OCI-LY3 (cell line): Measurements from ENCODE around the gene GSTO2.

Experiments used
- H2AFZ ChIP-seq: fragments of 200-600, 300-600 bp; shearing (Covaris generic); 2 replicates; pipeline ENCODE4 v1.6.0; 2014; ENCODE audit warnings: antibody characterized with exemption, low read depth, low read length
- H3K27ac ChIP-seq: fragments of 200-600, 300-600 bp; sonication (generic); 2 replicates; pipeline ENCODE4 v1.5.1; 2014; ENCODE audit warnings: mild to moderate bottlenecking, low read length, moderate library complexity, mixed read lengths
- H3K27me3 ChIP-seq: fragments of 200-600, 300-600 bp; sonication (generic); 2 replicates; pipeline ENCODE4 v1.6.1; 2014; ENCODE audit warnings: low read depth, low read length, mixed read lengths
- H3K36me3 ChIP-seq: fragments of 200-600, 300-600 bp; sonication (generic); replicated peaks from 2 replicates; pipeline ENCODE3; 2014; ENCODE audit warnings: low read depth, low read length, mixed read lengths
- H3K4me1 ChIP-seq: fragments of 300-600, 200-600 bp; sonication (generic); 2 replicates; pipeline ENCODE4 v1.6.1; 2014; ENCODE audit warnings: low read length, mixed read lengths
- H3K4me2 ChIP-seq: fragments of 200-600, 300-600 bp; sonication (generic); 2 replicates; pipeline ENCODE4 v1.6.1; 2014; ENCODE audit warnings: low read length, mixed read lengths
- H3K4me3 ChIP-seq: fragments of 300-600, 200-600 bp; sonication (generic); 2 replicates; pipeline ENCODE4 v1.5.1; 2014; ENCODE audit warnings: antibody characterized with exemption, mild to moderate bottlenecking, low read length, moderate library complexity
- H3K79me2 ChIP-seq: fragments of 300-600, 200-600 bp; shearing (Covaris generic); 2 replicates; pipeline ENCODE4 v1.6.1; 2014; ENCODE audit warnings: mild to moderate bottlenecking, low read length, mixed read lengths
- H3K9ac ChIP-seq: fragments of 300-600, 200-600 bp; shearing (Covaris generic); 2 replicates; pipeline ENCODE4 v1.6.0; 2014; ENCODE audit warnings: mild to moderate bottlenecking, low read length, moderate library complexity
- H3K9me3 ChIP-seq: fragments of 200-600, 300-600 bp; shearing (Covaris generic); 2 replicates; pipeline ENCODE4 v1.6.1; 2014; ENCODE audit warnings: low read length, mixed read lengths; ENCODE audit not compliant: insufficient read depth
- H4K20me1 ChIP-seq: fragments of 200-600, 300-600 bp; sonication (generic); 2 replicates; pipeline ENCODE4 v1.6.1; 2016; ENCODE audit warnings: low read length, mixed read lengths; ENCODE audit not compliant: insufficient read depth
- EZH2phosphoT487 ChIP-seq: fragments of 200-600 bp; shearing (Covaris generic); IDR thresholded peaks from 2 replicates; pipeline ENCODE4 v1.6.1; 2018; ENCODE audit warnings: antibody characterized with exemption, mixed run types, low read depth
- TF ChIP-seq, protein P1 (sequence below): fragments of 200-600, 300-600 bp; sonication (generic); IDR thresholded peaks from 2 replicates; pipeline ENCODE4 v1.5.1; 2014; ENCODE audit warnings: antibody characterized with exemption, low read length, low read depth

Gene GSTO2

DNA sequence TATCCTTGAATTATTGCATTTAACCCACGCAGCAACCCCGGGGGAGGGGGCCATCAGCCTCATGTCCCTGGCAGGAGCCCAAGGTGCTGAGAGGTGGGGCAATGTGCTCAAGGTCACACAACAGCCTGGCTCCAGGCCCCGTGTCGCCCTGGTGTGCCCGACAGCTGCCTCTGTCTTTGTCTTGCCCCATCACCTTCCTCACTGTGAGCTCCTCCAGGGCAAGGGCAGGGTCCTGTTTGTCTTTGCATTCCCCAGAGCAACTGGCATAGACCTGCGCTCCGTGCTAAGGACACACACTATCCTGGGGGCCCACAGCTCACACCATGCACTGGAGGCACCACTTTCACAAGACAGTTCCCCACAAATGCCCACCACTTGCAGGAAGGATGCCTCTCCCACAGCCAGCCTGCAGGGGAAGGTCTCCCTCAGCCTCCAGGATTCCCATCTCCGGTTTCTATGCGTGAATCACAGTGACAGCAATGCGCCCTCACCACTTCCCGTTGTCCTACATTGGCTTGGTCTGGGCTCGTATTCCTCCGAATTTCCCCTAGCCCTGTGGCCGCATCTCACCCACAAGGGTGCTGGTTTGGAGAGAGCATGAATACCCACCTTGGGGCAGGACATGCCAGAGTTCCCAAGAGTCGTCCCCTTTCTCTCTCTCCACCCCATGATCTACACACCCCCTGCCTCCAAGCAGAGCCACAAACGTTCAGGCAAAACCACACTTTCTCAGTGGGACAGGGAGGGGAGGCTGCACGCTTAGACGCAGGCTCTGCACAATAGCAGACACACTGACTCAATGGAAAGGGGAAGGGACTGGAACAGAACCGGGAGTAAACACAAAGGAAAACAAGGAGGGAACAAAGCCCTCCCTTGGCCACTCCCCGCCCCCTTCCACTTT is 59.0 kb downstream of the GSTO2 start:
- Histone ChIP-seq H3K36me3 (no peaks in the 10 kb centered on the region), H3K27ac (no peak overlapping the region), H3K4me2 (no peak overlapping the region), H3K9me3 (no peaks in the 10 kb centered on the region), H3K4me3 (no peak overlapping the region), H3K9ac (no peak overlapping the region), H3K27me3 (no peaks in the 10 kb centered on the region), H4K20me1 (peaks cover 86% of the 10 kb centered on the region), H3K4me1 (peaks cover 1% of the 10 kb centered on the region), H3K79me2 (peaks cover 77% of the 10 kb centered on the region), H2AFZ (no peak overlapping the region)
- TF ChIP-seq EZH2phosphoT487, result no peak
- TF ChIP-seq, protein P1, sequence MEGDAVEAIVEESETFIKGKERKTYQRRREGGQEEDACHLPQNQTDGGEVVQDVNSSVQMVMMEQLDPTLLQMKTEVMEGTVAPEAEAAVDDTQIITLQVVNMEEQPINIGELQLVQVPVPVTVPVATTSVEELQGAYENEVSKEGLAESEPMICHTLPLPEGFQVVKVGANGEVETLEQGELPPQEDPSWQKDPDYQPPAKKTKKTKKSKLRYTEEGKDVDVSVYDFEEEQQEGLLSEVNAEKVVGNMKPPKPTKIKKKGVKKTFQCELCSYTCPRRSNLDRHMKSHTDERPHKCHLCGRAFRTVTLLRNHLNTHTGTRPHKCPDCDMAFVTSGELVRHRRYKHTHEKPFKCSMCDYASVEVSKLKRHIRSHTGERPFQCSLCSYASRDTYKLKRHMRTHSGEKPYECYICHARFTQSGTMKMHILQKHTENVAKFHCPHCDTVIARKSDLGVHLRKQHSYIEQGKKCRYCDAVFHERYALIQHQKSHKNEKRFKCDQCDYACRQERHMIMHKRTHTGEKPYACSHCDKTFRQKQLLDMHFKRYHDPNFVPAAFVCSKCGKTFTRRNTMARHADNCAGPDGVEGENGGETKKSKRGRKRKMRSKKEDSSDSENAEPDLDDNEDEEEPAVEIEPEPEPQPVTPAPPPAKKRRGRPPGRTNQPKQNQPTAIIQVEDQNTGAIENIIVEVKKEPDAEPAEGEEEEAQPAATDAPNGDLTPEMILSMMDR, result no peak

DNA sequence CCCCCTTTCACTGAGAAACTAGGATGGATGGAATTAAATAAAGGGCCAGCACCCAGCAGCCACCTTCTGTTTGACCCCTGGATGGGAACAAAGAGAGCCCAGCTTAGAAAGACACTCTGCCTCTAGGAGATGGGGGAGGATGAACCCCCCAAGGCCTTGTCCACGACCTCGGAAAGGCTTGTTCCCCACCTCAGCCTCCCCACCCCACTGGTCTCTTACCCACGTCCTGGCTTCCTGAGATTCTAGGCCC is 59.6 kb downstream of the GSTO2 start:
- Histone ChIP-seq H3K79me2 (peaks cover 82% of the 10 kb centered on the region), H3K27me3 (no peaks in the 10 kb centered on the region), H3K9ac (no peak overlapping the region), H3K4me1 (no peaks in the 10 kb centered on the region), H2AFZ (no peak overlapping the region), H3K9me3 (no peaks in the 10 kb centered on the region), H3K36me3 (no peaks in the 10 kb centered on the region), H3K4me3 (no peak overlapping the region), H4K20me1 (peaks cover 86% of the 10 kb centered on the region), H3K4me2 (no peak overlapping the region), H3K27ac (no peak overlapping the region)
- no peak for TF ChIP-seq EZH2phosphoT487
- TF ChIP-seq, protein P1, result no peak

DNA sequence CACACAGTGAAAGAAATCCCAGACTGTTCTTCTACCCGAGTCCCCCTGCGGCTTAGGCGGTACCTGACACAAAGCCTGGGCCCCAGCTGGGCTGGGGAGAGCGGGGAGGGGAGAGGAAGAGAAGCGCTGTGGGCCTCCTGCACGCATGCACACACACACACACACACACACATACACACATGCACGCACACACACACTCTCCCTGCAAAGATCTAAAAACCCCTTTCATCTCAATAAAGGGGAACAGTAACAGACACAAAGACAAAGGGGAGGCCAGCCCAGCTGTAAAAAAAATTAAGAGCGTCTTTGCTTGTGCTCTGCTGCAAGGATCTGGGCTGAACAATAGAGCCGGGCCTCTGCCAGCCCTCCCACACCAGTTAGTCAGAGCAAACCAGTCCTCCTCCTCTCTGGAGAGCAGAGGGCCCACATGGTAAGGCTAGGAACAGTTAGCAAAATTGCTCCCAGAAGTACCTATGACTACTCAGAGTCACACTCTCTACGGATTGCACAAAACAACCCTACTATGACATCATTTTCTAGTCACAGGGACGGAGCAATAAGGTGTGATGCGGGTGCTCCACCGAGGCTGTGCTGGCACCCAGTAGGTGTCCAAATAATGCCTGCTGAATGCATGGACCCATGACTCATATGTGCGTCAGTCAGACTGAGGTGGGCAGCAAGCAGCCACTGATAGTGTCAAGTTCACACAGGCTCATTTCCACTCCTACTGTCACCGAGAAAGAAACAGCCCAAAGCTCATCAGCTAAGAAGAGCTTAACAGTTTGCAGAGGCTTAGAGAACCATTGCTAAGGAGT is 60.1 kb downstream of the GSTO2 start:
- TF ChIP-seq, protein P1, result no peak
- TF ChIP-seq EZH2phosphoT487, result no peak
- no peaks in the 10 kb centered on the region for H3K4me1 ChIP-seq
- no peaks in the 10 kb centered on the region for H3K27me3 ChIP-seq
- no peak overlapping the region for H3K27ac ChIP-seq
- H2AFZ ChIP-seq, result no peak overlapping the region
- H3K36me3 ChIP-seq, result no peaks in the 10 kb centered on the region
- no peak overlapping the region for H3K9ac ChIP-seq
- H3K9me3 ChIP-seq, result no peaks in the 10 kb centered on the region
- peaks cover 86% of the 10 kb centered on the region for H4K20me1 ChIP-seq
- H3K4me2 ChIP-seq, result no peak overlapping the region
- H3K79me2 ChIP-seq, result peaks cover 83% of the 10 kb centered on the region
- no peak overlapping the region for H3K4me3 ChIP-seq

DNA sequence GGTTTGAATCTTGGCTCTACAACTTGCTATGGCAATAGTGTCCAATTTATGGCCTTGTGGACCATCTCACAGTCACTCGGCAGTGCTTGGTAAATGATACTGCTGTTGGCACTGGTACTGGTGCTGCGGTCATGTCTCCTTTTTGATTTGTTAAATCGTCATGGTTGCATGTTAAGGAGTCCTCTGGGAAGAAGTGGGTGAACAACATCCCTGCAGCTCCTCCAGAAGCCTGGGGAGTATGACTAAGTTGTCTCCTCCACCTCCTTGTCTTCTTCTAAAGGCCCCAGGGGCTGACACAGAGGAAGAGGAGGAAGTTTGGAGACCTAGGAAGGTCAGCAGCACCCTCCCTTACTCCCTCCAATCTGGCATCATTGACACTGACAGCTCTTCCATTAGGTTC is 60.8 kb downstream of the GSTO2 start:
- H2AFZ ChIP-seq, result no peak overlapping the region
- H3K9me3 ChIP-seq, result no peaks in the 10 kb centered on the region
- H3K9ac ChIP-seq, result no peak overlapping the region
- no peak overlapping the region for H3K27ac ChIP-seq
- H4K20me1 ChIP-seq, result peaks cover 85% of the 10 kb centered on the region
- H3K4me1 ChIP-seq, result no peaks in the 10 kb centered on the region
- H3K4me2 ChIP-seq, result no peak overlapping the region
- H3K27me3 ChIP-seq, result no peaks in the 10 kb centered on the region
- no peaks in the 10 kb centered on the region for H3K36me3 ChIP-seq
- TF ChIP-seq, protein P1, result no peak
- TF ChIP-seq EZH2phosphoT487, result no peak
- H3K4me3 ChIP-seq, result no peak overlapping the region
- peaks cover 84% of the 10 kb centered on the region for H3K79me2 ChIP-seq
